HepG2 (cell line): ENCODE measurements around the gene DAPK1. TPM values are rescaled to one million over a fixed set of nuclear protein-coding genes. Genes with fewer than 3 reads are reported as not detected.
A peak's percentile ranks its signal among the peaks of the same experiment; 100 is the strongest.

ENCODE experiments used
- ATF4 ChIP-seq, 2 experiments: fragments of 450-650 bp in 1 of 2; sonication (generic) in 1 of 2; formaldehyde crosslinking; IDR thresholded peaks; 2 replicates each; pipeline versions ENCODE4 v1.5.0 to v1.8.0; 2020 to 2022; ENCODE audit warnings: mild to moderate bottlenecking in 1 of 2, missing genetic modification reagents in 1 of 2
- ATF7 ChIP-seq, 2 experiments: fragments of 450-650 bp in 1 of 2; sonication (generic) in 1 of 2; formaldehyde crosslinking in 1 of 2; IDR thresholded peaks; 2 replicates each; pipeline versions ENCODE4 v1.4.0 to v1.6.1; 2016 to 2020; ENCODE audit warnings: antibody characterized with exemption in 1 of 2, mild to moderate bottlenecking in 1 of 2, missing genetic modification reagents in 1 of 2
- CHD2 ChIP-seq: IDR thresholded peaks from 2 replicates; pipeline ENCODE4 v1.6.1; 2011; ENCODE audit warnings: low read depth, low read length, improper control_type of control experiment
- FOSL2 ChIP-seq: sonication (generic); formaldehyde crosslinking; IDR thresholded peaks from 2 replicates; pipeline ENCODE4 v1.4.0; 2020; ENCODE audit warnings: missing genetic modification reagents
- GMEB1 ChIP-seq: sonication (generic); formaldehyde crosslinking; IDR thresholded peaks from 2 replicates; pipeline ENCODE4 v1.5.1; 2020; ENCODE audit warnings: missing genetic modification reagents, mild to moderate bottlenecking, borderline replicate concordance
- HDAC1 ChIP-seq: sonication (generic); formaldehyde crosslinking; IDR thresholded peaks from 2 replicates; pipeline ENCODE4 v1.5.1; 2020; ENCODE audit warnings: mild to moderate bottlenecking, missing genetic modification reagents
- JDP2 ChIP-seq: sonication (generic); formaldehyde crosslinking; IDR thresholded peaks from 2 replicates; pipeline ENCODE4 v1.8.1; 2022; ENCODE audit warnings: missing genetic modification reagents, borderline replicate concordance
- JUND ChIP-seq: sonication (generic); formaldehyde crosslinking; IDR thresholded peaks from 2 replicates; pipeline ENCODE4 v1.8.0; 2022; ENCODE audit warnings: mild to moderate bottlenecking, missing genetic modification reagents
- NCOA1 ChIP-seq: sonication (generic); formaldehyde crosslinking; IDR thresholded peaks from 2 replicates; pipeline ENCODE4 v1.9.0; 2021; ENCODE audit warnings: missing genetic modification reagents
- NR2F6 ChIP-seq, 2 experiments: IDR thresholded peaks; 2 replicates each; pipeline ENCODE4 v1.6.1; 2016; ENCODE audit warnings: antibody characterized with exemption in 1 of 2, mild to moderate bottlenecking in 1 of 2
- PRDM15 ChIP-seq: sonication (generic); formaldehyde crosslinking; IDR thresholded peaks from 2 replicates; pipeline ENCODE4 v1.4.0; 2020; ENCODE audit warnings: missing genetic modification reagents
- RNF219 ChIP-seq: sonication (generic); formaldehyde crosslinking; IDR thresholded peaks from 2 replicates; pipeline ENCODE4 v1.5.0; 2020; ENCODE audit warnings: mild to moderate bottlenecking, missing genetic modification reagents
- SAP130 ChIP-seq: IDR thresholded peaks from 2 replicates; pipeline ENCODE4 v1.6.1; 2016; ENCODE audit warnings: low read depth
- SRF ChIP-seq: IDR thresholded peaks from 2 replicates; pipeline ENCODE4 v1.6.1; 2011; ENCODE audit warnings: mild to moderate bottlenecking, low read depth, low read length, moderate library complexity
- TOPORS ChIP-seq: sonication (generic); formaldehyde crosslinking; IDR thresholded peaks from 2 replicates; pipeline ENCODE4 v1.8.0; 2023; ENCODE audit warnings: mild to moderate bottlenecking, missing genetic modification reagents
- ZBTB43 ChIP-seq: sonication (generic); formaldehyde crosslinking; conservative IDR thresholded peaks from 2 replicates; pipeline ENCODE4 v1.4.0; 2020; ENCODE audit warnings: missing genetic modification reagents
- ZNF326 ChIP-seq: sonication (generic); formaldehyde crosslinking; IDR thresholded peaks from 2 replicates; pipeline ENCODE4 v1.4.0; 2020; ENCODE audit warnings: missing genetic modification reagents, borderline replicate concordance
- ZNF446 ChIP-seq: sonication (generic); formaldehyde crosslinking; IDR thresholded peaks from 2 replicates; pipeline ENCODE4 v1.5.0; 2020; ENCODE audit warnings: mild to moderate bottlenecking, missing genetic modification reagents
- polyA plus RNA-seq, 8 experiments: library from polyadenylated mRNA; depleted of rRNA in 3 of 8; stranded (reverse) in 7 of 8; unstranded in 1 of 8; fragments of >200 nt; fragmentation: Illumina TruSeq in 4 of 8; extraction: Trizol in 4 of 8; gene quantifications; 2 replicates each; pipeline versions ENCODE4 v1.2.1 to v1.2.3, GENCODE V29; 2011 to 2016; ENCODE audit warnings: low read depth in 4 of 8, missing spikeins in 1 of 8, mixed read lengths in 1 of 8; ENCODE audit not compliant: insufficient read depth in 1 of 8
- total RNA-seq, 5 experiments: library from RNA; depleted of rRNA; stranded (reverse); fragments of >200 nt; fragmentation: Illumina TruSeq; extraction: Trizol; gene quantifications; 2 replicates each; pipeline ENCODE4 v1.2.3, GENCODE V29; 2016; ENCODE audit warnings: low read depth in 1 of 5

DAPK1 gene
- total and polyA plus RNA-seq, 2 of the 13 experiments (the other 11 are each of a cell fraction or from before 2014, with no cell fraction given): 35.7 to 35.9 TPM

GRCh38 chr9:87613265-87614111 lies 115.8 kb downstream of the DAPK1 start (continued):
- TF ChIP-seq TOPORS (CRISPR knock-in tag): no peak
- TF ChIP-seq NCOA1: no peak
- peak; percentile 73 for TF ChIP-seq HDAC1 (CRISPR knock-in tag)
- TF ChIP-seq JDP2 (CRISPR knock-in tag): no peak
- no peak for TF ChIP-seq GMEB1 (CRISPR knock-in tag)
- no peak for TF ChIP-seq JUND
- peak; percentile 29; the same call in 1 of the 2 replicates for TF ChIP-seq ATF7 (IDR thresholded peaks at IDR 0.05)
- TF ChIP-seq ATF7 (CRISPR knock-in tag; IDR thresholded peaks at IDR 0.05): no peak
- no peak for TF ChIP-seq CHD2
- TF ChIP-seq RNF219 (CRISPR knock-in tag): 0 out of 2 replicates have a peak, but pooled peaks have one; percentile 33
- peak; percentile 39; the same call in 1 of the 2 replicates for TF ChIP-seq FOSL2 (CRISPR knock-in tag)
- peak in 1 of 2 experiments; percentile 88; a peak in 2 of 4 replicates for TF ChIP-seq ATF4 (CRISPR knock-in tag; IDR thresholded peaks at IDR 0.05)
- peak; percentile 59; the same call in 1 of the 2 replicates for TF ChIP-seq NR2F6 (IDR thresholded peaks at IDR 0.05)
- peak; percentile 67 for TF ChIP-seq NR2F6 (CRISPR knock-in tag; IDR thresholded peaks at IDR 0.05)
- TF ChIP-seq ZNF446 (CRISPR knock-in tag): no peak
- TF ChIP-seq PRDM15 (CRISPR knock-in tag): no peak
- no peak for TF ChIP-seq ZNF326 (CRISPR knock-in tag)
- TF ChIP-seq ZBTB43 (CRISPR knock-in tag): peak; percentile 22; the same call in 1 of the 2 replicates
- 0 out of 2 replicates have a peak, but pooled peaks have one; percentile 48 for TF ChIP-seq SRF
- peak; percentile 62 for TF ChIP-seq SAP130 (CRISPR knock-in tag)
